ENCODE measurements around the gene SHCBP1L. TPM values are rescaled to one million over a fixed set of nuclear protein-coding genes. Genes with fewer than 3 reads are reported as not detected.

The SHCBP1L gene
- total RNA-seq, 1 experiment from 2014 or later: not detected

- no peak overlapping the region for H4K5ac ChIP-seq (ENCODE audit: insufficient read length, low read depth, low read length)
Measured at GRCh38 chr1:182855911-182856310, 97.1 kb downstream of the SHCBP1L start.

More at GRCh38 chr1:182855911-182856310, 97.1 kb downstream of the SHCBP1L start:
- Histone ChIP-seq H3K56ac (ENCODE audit: insufficient read length, low read depth, low read length) (no peak overlapping the region), H3K4me1 (ENCODE audit: insufficient read depth, low read length) (no peaks in the 10 kb centered on the region), H2BK120ac (ENCODE audit: low read depth, low read length, poor library complexity, severe bottlenecking) (no peak overlapping the region), H2BK15ac (ENCODE audit: low read depth, low read length) (no peak overlapping the region), H3K27ac (ENCODE audit: insufficient read length, low read depth, low read length) (no peak overlapping the region), H4K8ac (replicated peaks; ENCODE audit: insufficient read length, low read depth, low read length) (no peak overlapping the region), H2BK20ac (ENCODE audit: low read depth, low read length, poor library complexity, severe bottlenecking) (no peak overlapping the region), H3K18ac (ENCODE audit: insufficient read length, low read depth, low read length) (no peak overlapping the region), H3K4ac (ENCODE audit: low read depth, low read length) (no peak overlapping the region), H3T11ph (ENCODE audit: low read length) (no peak overlapping the region), H3K23ac (ENCODE audit: insufficient read length, low read depth, low read length) (no peak overlapping the region), H2BK5ac (ENCODE audit: insufficient read length, low read length) (no peak overlapping the region), H3K23me2 (ENCODE audit: insufficient read length, low read depth, low read length, poor library complexity, severe bottlenecking) (no peaks in the 10 kb centered on the region), H3K79me2 (ENCODE audit: insufficient read depth, low read length) (peaks cover 3% of the 10 kb centered on the region; the same call in 1 of the 2 replicates), H4K91ac (ENCODE audit: insufficient read length, low read depth, low read length) (no peak overlapping the region), H2AK5ac (ENCODE audit: insufficient read length, low read length) (no peak overlapping the region), H3K9me3 (ENCODE audit: control insufficient read depth, low read depth, low read length) (no peaks in the 10 kb centered on the region), H3K79me1 (ENCODE audit: insufficient read depth, low read depth, low read length, poor library complexity, severe bottlenecking) (peaks cover 9% of the 10 kb centered on the region), H4K20me1 (ENCODE audit: control insufficient read depth, insufficient read depth, insufficient read length) (no peaks in the 10 kb centered on the region), H3K14ac (ENCODE audit: insufficient read depth, low read length) (no peak overlapping the region), H3K4me2 (ENCODE audit: insufficient read depth, insufficient read length, low read length) (no peak overlapping the region), H3K9ac (ENCODE audit: extremely low read depth, insufficient read length, low read length) (no peak overlapping the region), H2AFZ (ENCODE audit: low read length) (no peak overlapping the region), H2BK12ac (ENCODE audit: insufficient read length, low read depth, low read length) (no peak overlapping the region), H3K27me3 (ENCODE audit: insufficient read depth, low read length) (no peaks in the 10 kb centered on the region)
- Mint-ChIP-seq H3K36me3 (ENCODE audit: insufficient read depth in 1 of 3, low read depth in 3 of 3) (peaks cover 82 to 99% (median 97%) of the 10 kb centered on the region in 3 experiments; a peak in 6 of 7 replicates), H3K27me3 (ENCODE audit: low read depth) (no peaks in the 10 kb centered on the region), H3K9me3 (no peaks in the 10 kb centered on the region), H3K27ac (no peak overlapping the region), H3K4me1 (no peaks in the 10 kb centered on the region), H3K4me3 (no peak overlapping the region)
- DNase-seq: no peak
- TF ChIP-seq CTCF (conservative IDR thresholded peaks at IDR 0.05): no peak
- no CpG with 5 or more reads among the region's 4 CpGs for WGBS (ENCODE audit: extremely low coverage, insufficient read length, low lambda C conversion rate)
